Embryonic facial prominence (tissue), 1 donor: Measurements from ENCODE around the gene CLEC9A.

Source experiments
- DNase-seq: peaks from one replicate; pipeline ENCODE4 v3.0.0-alpha.2; 2016; ENCODE audit errors: extremely low spot score

Gene CLEC9A

GRCh38 chr12:10067264-10067663, 36.8 kb downstream of the CLEC9A start:
- DNase-seq, result no peak

DNA sequence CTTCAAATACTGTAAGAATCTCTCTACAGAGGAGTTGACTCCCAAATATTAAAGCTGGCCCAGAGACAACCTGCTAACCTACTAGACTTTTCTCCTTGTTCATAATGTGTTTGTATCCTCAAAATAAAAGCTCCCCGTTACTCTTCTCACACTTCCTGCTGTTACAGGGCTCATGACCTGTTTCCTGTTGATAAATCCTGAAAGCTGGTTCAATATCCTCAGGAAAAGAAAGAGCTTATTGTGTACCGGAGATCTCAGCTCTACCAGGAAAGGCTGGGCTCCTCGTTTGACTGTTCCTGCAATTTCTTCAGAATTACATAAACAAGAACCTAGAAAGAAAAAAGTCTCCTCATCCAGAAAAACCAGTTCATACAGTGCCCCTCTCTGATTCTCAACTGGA, 37.5 kb downstream of the CLEC9A start:
- DNase-seq, result no peak

DNA sequence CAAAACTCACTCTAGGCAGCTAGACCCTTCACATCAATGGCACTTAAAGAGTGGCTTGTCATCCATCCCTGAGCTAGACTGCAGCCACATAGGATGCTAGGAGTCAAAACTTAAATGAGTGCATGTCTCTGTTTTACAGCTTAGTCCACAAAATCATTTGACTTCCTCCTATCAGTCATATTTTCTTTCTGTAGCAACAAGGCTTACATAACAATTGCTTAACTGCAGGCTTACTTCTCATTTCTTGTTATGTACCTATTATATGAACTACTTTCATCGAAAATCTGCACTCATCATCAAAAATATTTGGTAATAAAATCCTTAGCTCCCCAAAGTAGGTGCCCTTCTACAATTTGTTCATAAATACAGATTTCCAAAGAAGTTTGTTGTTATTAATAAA, 38.2 kb downstream of the CLEC9A start:
- no peak for DNase-seq

GRCh38 chr12:10069099-10069498, 38.6 kb downstream of the CLEC9A start:
- no peak for DNase-seq

DNA sequence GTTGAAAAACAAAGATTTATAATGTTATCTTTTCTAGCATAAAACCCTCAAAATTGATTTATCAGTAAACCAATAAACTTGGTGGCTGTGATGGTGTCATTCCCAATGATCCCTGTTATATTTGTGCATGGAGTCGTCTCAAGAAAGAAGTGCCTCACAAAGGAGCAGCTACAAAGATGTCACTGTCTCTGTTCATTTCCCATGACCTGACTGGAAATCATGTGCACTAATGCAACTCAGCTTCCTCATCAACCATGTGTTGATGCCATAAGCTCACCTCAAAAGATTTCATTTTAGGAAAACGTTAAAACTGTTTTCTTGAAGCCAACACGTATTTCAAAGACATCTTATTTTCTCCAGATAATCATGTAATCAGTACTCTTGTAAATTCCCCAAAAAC, 39.5 kb downstream of the CLEC9A start:
- no peak for DNase-seq

- no peak for DNase-seq
Observed at GRCh38 chr12:10070380-10070779, 39.9 kb downstream of the CLEC9A start.

GRCh38 chr12:10072131-10072530, 41.6 kb downstream of the CLEC9A start:
- DNase-seq, result no peak

- DNase-seq, result no peak
Observed at GRCh38 chr12:10073261-10073660, 42.8 kb downstream of the CLEC9A start.

GRCh38 chr12:10075451-10075850, 45.0 kb downstream of the CLEC9A start:
- DNase-seq, result no peak

GRCh38 chr12:10082117-10082874, 51.8 kb downstream of the CLEC9A start:
- DNase-seq, result no peak

GRCh38 chr12:10084733-10085132, 54.3 kb downstream of the CLEC9A start:
- DNase-seq, result no peak

DNA sequence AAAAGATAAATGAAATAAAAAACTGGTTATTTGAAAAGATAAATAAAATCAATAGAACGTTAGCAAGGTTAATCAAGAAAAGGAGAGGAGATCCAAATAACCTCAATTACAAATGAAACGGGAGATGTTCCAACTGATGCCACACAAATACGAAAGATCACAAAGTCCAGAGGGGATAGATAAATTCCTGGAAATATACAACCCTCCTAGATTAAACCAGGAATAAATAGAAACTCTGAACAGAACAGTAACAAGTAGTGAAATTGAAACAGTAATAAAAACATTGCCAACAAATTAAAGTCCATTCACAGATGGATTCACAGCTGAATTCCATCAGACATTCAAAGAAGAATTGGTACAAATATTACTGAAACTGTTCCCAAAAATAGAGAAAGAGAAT, 55.9 kb downstream of the CLEC9A start:
- DNase-seq, result no peak

DNA sequence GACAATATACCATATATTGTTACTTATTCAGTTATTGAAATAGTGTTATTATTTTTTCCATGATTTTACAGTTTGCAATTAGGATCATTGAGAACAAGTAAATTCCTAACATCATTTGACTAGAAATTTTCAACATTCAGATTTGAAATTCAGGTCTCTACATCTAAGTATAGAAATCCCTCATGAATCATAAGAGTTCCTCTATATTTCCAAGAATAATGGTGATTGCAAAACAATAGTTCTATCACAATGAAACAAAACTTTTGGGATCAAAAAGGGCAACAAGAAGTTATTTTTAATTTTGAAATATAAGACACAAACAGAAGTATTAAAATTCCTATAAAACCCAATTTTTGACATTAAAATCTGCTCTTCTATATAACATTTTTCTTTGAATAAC, 57.5 kb downstream of the CLEC9A start:
- no peak for DNase-seq

- DNase-seq, result no peak
Observed at GRCh38 chr12:10088955-10089900, 58.7 kb downstream of the CLEC9A start.

GRCh38 chr12:10094646-10095395, 64.3 kb downstream of the CLEC9A start:
- no peak for DNase-seq

DNA sequence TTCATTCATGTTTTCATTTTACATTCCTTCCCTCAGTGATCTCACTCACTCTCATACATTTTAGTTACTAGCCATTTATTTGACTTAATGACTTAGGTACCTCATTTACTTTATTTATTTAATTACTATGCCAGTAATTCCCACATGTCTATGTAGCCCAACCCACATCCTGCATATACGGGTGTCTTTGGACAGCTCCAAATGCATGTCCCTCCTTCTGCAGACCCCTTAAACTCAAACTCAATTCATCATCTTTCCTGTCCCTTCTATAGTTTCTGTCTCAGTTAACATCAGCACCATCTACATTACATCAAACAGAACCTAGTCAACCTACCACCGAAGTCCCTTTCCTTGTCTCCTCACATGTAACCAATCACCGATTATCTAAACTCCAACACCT, 65.5 kb downstream of the CLEC9A start:
- DNase-seq, result no peak

GRCh38 chr12:10097521-10097920, 67.0 kb downstream of the CLEC9A start:
- no peak for DNase-seq

- no peak for DNase-seq
Observed at GRCh38 chr12:10098791-10099190, 68.3 kb downstream of the CLEC9A start, which contains the start of gene CLEC1A. TSS of gene CLEC1A (minus strand) at chr12:10098985. CDS start at chr12:10098922, 63 bp downstream.

- peak; percentile 40 for DNase-seq
Observed at GRCh38 chr12:10101042-10101579, 70.6 kb downstream of the CLEC9A start.

- DNase-seq, result no peak
Observed at GRCh38 chr12:10101648-10102220, 71.3 kb downstream of the CLEC9A start.

GRCh38 chr12:10102322-10102721, 71.8 kb downstream of the CLEC9A start:
- DNase-seq, result no peak
